Cardiac fibroblast (primary cell): ENCODE results near the gene TNFRSF14.
"Not testable (repeated sequence)": the region's sequence is repeated elsewhere in the genome, so short reads cannot be mapped to it uniquely, and the experiment has no call there.

Experiments used
- DNase-seq, 2 donors: peaks; one replicate each; pipeline versions ENCODE4 v3.0.0 to v3.0.0-alpha.2; 2010; ENCODE audit warnings: low read depth in 2 of 2
- H3K4me3 ChIP-seq, 2 donors: replicated peaks in 1 of 2; 1 replicate in 1 of 2; 2 replicates in 1 of 2; pipeline ENCODE4 v1.5.1; 2011; ENCODE audit warnings: low read depth in 2 of 2, low read length in 2 of 2, mild to moderate bottlenecking in 2 of 2, moderate library complexity in 1 of 2
- CTCF ChIP-seq: IDR thresholded peaks from one replicate; pipeline ENCODE4 v1.5.1; 2011; ENCODE audit warnings: low read depth, mild to moderate bottlenecking, low read length, inconsistent platforms

The TNFRSF14 gene

DNA sequence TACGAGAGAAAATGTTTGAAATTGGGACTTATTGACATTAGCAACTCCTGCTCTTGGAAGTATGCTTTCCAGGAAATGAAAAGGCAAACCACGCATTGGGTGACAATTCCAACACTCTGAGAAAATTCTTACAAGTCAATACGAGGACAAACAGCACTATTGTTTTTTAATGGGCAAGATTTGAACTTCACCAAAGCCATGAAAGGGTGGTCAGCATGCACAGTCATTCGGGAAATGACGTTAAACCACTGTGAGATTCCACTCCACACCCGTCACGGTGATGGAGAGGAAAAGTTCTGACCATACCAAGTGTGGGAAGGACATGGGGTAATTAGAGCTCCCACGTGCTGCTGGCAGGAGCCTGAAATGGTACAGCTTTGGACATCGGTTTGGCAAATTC is 18.2 kb downstream of the TNFRSF14 start:
- peak in 1 of 2 donors; percentile 40 for DNase-seq
- TF ChIP-seq CTCF = no peak

DNA sequence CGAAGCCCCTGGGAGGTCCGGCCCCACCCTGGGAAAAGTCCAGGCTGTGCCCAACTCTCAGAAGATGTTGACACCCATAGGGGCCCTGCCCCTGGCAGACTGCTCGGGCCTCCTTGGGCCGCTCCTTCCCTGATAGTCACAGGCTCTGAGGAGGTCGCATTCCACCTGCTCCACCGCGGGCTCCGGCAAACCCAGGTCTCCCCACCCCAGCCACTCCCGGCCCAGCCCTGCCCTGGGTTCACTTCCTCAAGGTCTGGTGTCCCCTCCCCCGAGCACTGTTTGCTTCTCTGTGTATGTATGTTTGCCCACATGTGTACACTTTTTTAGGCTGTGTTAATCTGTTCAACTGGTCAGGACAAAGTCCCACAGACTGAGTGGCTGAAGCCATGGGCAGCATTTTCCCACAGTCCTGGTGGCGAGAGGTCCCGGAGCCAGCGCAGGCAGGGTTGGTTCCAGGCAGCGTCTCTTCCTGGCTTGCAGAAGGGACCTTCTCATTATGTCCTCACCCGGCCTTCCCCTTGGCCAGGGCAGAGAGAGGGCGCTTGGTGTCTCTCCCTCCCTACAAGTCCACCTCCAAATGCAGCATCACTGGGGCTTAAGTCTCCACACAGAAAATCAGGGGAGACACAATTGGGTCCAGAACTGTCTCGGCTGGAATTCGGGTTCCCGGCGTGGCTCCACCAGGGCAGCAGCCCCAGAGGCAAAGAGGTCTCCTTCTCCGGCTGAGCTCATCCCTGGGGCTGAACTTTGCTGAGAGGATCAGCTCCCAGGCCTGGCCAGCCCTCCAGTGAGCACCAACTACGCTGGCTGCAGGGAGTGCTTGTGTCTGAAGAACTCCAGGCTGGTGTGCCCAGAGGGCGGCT is 19.9 kb downstream of the TNFRSF14 start:
- H3K4me3 ChIP-seq = no peak overlapping the region
- DNase-seq = no peak
- TF ChIP-seq CTCF = no peak

More for the DNA sequence above, 18.2 kb downstream of the TNFRSF14 start:
- no peak overlapping the region for H3K4me3 ChIP-seq

DNA sequence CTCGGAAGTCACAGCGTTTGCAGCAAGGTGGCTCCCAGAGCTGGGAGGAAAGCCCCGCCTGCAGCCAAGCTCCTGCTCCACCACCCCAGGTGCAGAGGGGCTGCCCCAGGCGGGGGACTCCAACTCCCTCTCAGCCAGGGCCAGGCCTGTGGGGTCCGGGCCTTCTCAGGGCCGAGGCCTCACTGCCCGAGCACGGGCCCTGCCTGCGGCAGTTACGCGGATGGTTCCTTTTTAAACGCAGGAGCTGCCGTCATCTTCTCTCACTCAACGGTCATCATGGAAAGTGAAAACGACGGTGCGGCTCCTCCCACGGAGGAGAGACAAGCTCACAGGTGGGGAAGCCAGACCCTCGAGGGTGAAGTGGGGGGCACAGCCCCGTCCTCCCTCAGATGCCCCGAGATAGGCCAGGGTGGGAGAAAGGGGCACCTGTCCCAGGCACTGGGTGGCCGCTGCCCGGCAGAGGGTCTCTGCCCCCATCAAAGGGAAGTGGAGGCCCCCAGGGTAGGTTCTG is 21.4 kb downstream of the TNFRSF14 start:
- H3K4me3 ChIP-seq, DNase-seq: not testable (repeated sequence)

- DNase-seq = no peak
- no peak overlapping the region for H3K4me3 ChIP-seq
- no peak for TF ChIP-seq CTCF
Observed at GRCh38 chr1:2578758-2579118, 22.6 kb downstream of the TNFRSF14 start.

GRCh38 chr1:2580691-2581090 is 24.5 kb downstream of the TNFRSF14 start:
- no peak overlapping the region for H3K4me3 ChIP-seq
- DNase-seq = no peak
- no peak for TF ChIP-seq CTCF

GRCh38 chr1:2582391-2582790 is 26.2 kb downstream of the TNFRSF14 start:
- DNase-seq = peak in 1 of 2 donors; percentile 43
- TF ChIP-seq CTCF = no peak
- no peak overlapping the region for H3K4me3 ChIP-seq

DNA sequence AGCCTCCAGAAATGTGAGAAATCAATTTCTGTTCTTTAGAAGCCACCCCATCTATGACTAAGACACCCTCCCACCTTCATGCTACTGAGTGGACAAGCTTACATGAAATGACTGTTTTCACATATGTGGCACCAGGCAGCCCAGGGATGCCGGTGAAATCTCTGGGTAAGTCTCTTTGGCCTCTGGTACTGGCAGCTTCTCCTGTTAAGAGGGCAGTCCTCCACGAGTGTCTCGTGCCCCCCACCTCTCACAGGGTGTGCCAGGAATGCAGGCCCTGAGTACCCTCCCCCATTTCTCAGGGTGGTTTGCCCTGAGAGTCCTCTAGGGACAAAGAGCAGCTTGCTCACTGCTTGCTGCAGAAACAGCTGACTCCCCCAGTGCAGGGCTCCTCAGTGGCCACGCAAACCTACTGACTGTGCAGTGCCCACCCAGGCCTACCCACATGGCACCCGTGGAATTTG is 27.2 kb downstream of the TNFRSF14 start:
- no peak overlapping the region for H3K4me3 ChIP-seq
- DNase-seq = no peak
- TF ChIP-seq CTCF = no peak
